Osteoblast (primary cell): ENCODE data around the gene INTS11. TPM values are rescaled to one million over a fixed set of nuclear protein-coding genes. Genes with fewer than 3 reads are reported as not detected.

Experiments used
- DNase-seq: peaks from one replicate; pipeline ENCODE4 v3.0.0; 2011; ENCODE audit warnings: low spot score, mixed read lengths; ENCODE audit not compliant: insufficient read length; ENCODE audit errors: missing footprints
- H2AFZ ChIP-seq: 2 replicates; pipeline ENCODE4 v1.6.0; 2011; ENCODE audit warnings: mild to moderate bottlenecking, low read length
- H3K27ac ChIP-seq: 2 replicates; pipeline ENCODE4 v1.5.1; 2011; ENCODE audit warnings: mild to moderate bottlenecking, low read depth, low read length, moderate library complexity
- H3K27me3 ChIP-seq: 2 replicates; pipeline ENCODE4 v1.6.0; 2012; ENCODE audit warnings: mild to moderate bottlenecking, control low read depth, inconsistent platforms, low read length, moderate library complexity; ENCODE audit not compliant: insufficient read depth
- H3K36me3 ChIP-seq: 2 replicates; pipeline ENCODE4 v1.5.1; 2011; ENCODE audit warnings: mild to moderate bottlenecking, low read length, control low read depth, moderate library complexity; ENCODE audit not compliant: insufficient read depth
- H3K4me1 ChIP-seq: 2 replicates; pipeline ENCODE4 v1.5.1; 2011; ENCODE audit warnings: mild to moderate bottlenecking, low read length, control low read depth, moderate library complexity; ENCODE audit not compliant: insufficient read depth
- H3K4me2 ChIP-seq: 2 replicates; pipeline ENCODE4 v1.6.0; 2011; ENCODE audit warnings: mild to moderate bottlenecking, low read length; ENCODE audit not compliant: insufficient read depth
- H3K4me3 ChIP-seq: fragments of 200-600 bp; sonication (generic); 3 replicates; pipeline ENCODE4 v1.5.1; 2012; ENCODE audit warnings: mild to moderate bottlenecking, low read length, inconsistent platforms; ENCODE audit not compliant: insufficient read depth
- H3K79me2 ChIP-seq: 2 replicates; pipeline ENCODE4 v1.6.0; 2012; ENCODE audit warnings: mild to moderate bottlenecking, low read length, control low read depth, inconsistent platforms; ENCODE audit not compliant: insufficient read depth
- H3K9me3 ChIP-seq: 2 replicates; pipeline ENCODE4 v1.5.1; 2011; ENCODE audit warnings: low read depth, low read length, control low read depth
- H4K20me1 ChIP-seq: 2 replicates; pipeline ENCODE4 v1.6.0; 2012; ENCODE audit warnings: mild to moderate bottlenecking, low read length, control low read depth; ENCODE audit not compliant: insufficient read depth
- CTCF ChIP-seq: IDR thresholded peaks from 2 replicates; pipeline ENCODE4 v1.5.1; 2011; ENCODE audit warnings: mild to moderate bottlenecking, low read depth, low read length, moderate library complexity; ENCODE audit errors: extremely low read depth
- total RNA-seq: library from RNA; depleted of rRNA; stranded (reverse); fragments of >200 nt; gene quantifications from 2 replicates; pipeline ENCODE4 v1.2.3, GENCODE V29; 2012

INTS11 gene
- total RNA-seq, 1 donor = 59.7 TPM

- DNase-seq = peak; percentile 99
- Histone ChIP-seq H2AFZ (no peak overlapping the region), H3K4me2 (no peak overlapping the region), H3K4me3 (no peak overlapping the region), H3K9me3 (no peaks in the 10 kb centered on the region), H3K79me2 (no peaks in the 10 kb centered on the region), H4K20me1 (peaks cover 11% of the 10 kb centered on the region), H3K36me3 (no peaks in the 10 kb centered on the region), H3K27me3 (no peaks in the 10 kb centered on the region), H3K27ac (no peak overlapping the region), H3K4me1 (peaks cover 5% of the 10 kb centered on the region)
- TF ChIP-seq CTCF = peak; percentile 50
These were observed 34.2 kb downstream of the INTS11 start for GRCh38 chr1:1290238-1290731.

- H3K4me1 ChIP-seq = peaks cover 5% of the 10 kb centered on the region
- no peak overlapping the region for H3K27ac ChIP-seq
- no peak for DNase-seq
- H3K4me2 ChIP-seq = no peak overlapping the region
- TF ChIP-seq CTCF = no peak
- H3K27me3 ChIP-seq = no peaks in the 10 kb centered on the region
- no peaks in the 10 kb centered on the region for H3K9me3 ChIP-seq
- H3K4me3 ChIP-seq = no peak overlapping the region
- no peaks in the 10 kb centered on the region for H3K79me2 ChIP-seq
- H2AFZ ChIP-seq = no peak overlapping the region
- peaks cover 11% of the 10 kb centered on the region for H4K20me1 ChIP-seq
- no peaks in the 10 kb centered on the region for H3K36me3 ChIP-seq
These were observed 37.0 kb downstream of the INTS11 start for GRCh38 chr1:1287288-1288110.

- no peaks in the 10 kb centered on the region for H3K9me3 ChIP-seq
- peaks cover 5% of the 10 kb centered on the region for H3K4me1 ChIP-seq
- H2AFZ ChIP-seq = no peak overlapping the region
- no peak for DNase-seq
- no peak overlapping the region for H3K27ac ChIP-seq
- no peak for TF ChIP-seq CTCF
- no peak overlapping the region for H3K4me3 ChIP-seq
- H4K20me1 ChIP-seq = peaks cover 6% of the 10 kb centered on the region
- H3K36me3 ChIP-seq = no peaks in the 10 kb centered on the region
- no peak overlapping the region for H3K4me2 ChIP-seq
- H3K79me2 ChIP-seq = no peaks in the 10 kb centered on the region
- H3K27me3 ChIP-seq = no peaks in the 10 kb centered on the region
These were observed 37.9 kb downstream of the INTS11 start for GRCh38 chr1:1286313-1287261.
